ENCODE measurements around the gene AGA.

DNA sequence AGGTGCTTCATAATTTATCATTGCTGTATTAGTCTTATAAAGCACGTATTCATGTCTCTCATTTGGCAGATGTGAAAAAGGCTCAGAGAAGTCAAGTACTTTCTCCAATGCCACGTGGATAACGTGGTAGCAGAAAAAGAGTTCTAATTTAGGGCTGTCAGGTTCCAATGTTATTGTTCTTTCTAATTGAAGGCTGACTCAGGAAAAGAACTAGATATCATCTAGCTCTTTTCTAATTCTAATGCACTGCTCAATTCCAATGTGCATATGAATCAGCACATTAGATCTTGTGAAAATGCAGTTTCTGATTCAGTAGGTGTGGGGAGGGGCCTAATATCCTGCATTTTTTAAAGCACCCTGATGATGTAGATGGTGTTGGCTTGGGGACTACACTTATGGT, 22.8 kb downstream of the AGA start:
- TF ChIP-seq, protein P1, sequence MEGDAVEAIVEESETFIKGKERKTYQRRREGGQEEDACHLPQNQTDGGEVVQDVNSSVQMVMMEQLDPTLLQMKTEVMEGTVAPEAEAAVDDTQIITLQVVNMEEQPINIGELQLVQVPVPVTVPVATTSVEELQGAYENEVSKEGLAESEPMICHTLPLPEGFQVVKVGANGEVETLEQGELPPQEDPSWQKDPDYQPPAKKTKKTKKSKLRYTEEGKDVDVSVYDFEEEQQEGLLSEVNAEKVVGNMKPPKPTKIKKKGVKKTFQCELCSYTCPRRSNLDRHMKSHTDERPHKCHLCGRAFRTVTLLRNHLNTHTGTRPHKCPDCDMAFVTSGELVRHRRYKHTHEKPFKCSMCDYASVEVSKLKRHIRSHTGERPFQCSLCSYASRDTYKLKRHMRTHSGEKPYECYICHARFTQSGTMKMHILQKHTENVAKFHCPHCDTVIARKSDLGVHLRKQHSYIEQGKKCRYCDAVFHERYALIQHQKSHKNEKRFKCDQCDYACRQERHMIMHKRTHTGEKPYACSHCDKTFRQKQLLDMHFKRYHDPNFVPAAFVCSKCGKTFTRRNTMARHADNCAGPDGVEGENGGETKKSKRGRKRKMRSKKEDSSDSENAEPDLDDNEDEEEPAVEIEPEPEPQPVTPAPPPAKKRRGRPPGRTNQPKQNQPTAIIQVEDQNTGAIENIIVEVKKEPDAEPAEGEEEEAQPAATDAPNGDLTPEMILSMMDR (conservative IDR thresholded peaks at IDR 0.05; ENCODE audit: low read depth, low read length), result no peak
- no peak for TF ChIP-seq POLR2A (IDR thresholded peaks at IDR 0.05; ENCODE audit: low read depth, low read length)
- no peak for TF ChIP-seq RFX5 (IDR thresholded peaks at IDR 0.05; ENCODE audit: low read depth, low read length)
- no peak for TF ChIP-seq RAD21 (IDR thresholded peaks at IDR 0.05; ENCODE audit: low read length)
- TF ChIP-seq MAZ (IDR thresholded peaks at IDR 0.05; ENCODE audit: borderline replicate concordance, low read depth, low read length), result no peak
- TF ChIP-seq, protein P2, sequence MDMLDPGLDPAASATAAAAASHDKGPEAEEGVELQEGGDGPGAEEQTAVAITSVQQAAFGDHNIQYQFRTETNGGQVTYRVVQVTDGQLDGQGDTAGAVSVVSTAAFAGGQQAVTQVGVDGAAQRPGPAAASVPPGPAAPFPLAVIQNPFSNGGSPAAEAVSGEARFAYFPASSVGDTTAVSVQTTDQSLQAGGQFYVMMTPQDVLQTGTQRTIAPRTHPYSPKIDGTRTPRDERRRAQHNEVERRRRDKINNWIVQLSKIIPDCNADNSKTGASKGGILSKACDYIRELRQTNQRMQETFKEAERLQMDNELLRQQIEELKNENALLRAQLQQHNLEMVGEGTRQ (IDR thresholded peaks at IDR 0.05; ENCODE audit: low read depth, low read length), result no peak
